ENCODE measurements around the gene PCGF3.

Gene PCGF3

GRCh38 chr4:663046-663437, 42.6 kb upstream of the PCGF3 start:
- no peak for TF ChIP-seq EZH2phosphoT487 (IDR thresholded peaks at IDR 0.05; ENCODE audit: borderline replicate concordance)
- TF ChIP-seq, protein P1, sequence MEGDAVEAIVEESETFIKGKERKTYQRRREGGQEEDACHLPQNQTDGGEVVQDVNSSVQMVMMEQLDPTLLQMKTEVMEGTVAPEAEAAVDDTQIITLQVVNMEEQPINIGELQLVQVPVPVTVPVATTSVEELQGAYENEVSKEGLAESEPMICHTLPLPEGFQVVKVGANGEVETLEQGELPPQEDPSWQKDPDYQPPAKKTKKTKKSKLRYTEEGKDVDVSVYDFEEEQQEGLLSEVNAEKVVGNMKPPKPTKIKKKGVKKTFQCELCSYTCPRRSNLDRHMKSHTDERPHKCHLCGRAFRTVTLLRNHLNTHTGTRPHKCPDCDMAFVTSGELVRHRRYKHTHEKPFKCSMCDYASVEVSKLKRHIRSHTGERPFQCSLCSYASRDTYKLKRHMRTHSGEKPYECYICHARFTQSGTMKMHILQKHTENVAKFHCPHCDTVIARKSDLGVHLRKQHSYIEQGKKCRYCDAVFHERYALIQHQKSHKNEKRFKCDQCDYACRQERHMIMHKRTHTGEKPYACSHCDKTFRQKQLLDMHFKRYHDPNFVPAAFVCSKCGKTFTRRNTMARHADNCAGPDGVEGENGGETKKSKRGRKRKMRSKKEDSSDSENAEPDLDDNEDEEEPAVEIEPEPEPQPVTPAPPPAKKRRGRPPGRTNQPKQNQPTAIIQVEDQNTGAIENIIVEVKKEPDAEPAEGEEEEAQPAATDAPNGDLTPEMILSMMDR (conservative IDR thresholded peaks at IDR 0.05; ENCODE audit: low read length): no peak
- no peaks in the 10 kb centered on the region for H3F3A ChIP-seq (ENCODE audit: low read depth)
- no peaks in the 10 kb centered on the region for H3K9me2 ChIP-seq (replicated peaks; ENCODE audit: low read depth, low read length)
- no peaks in the 10 kb centered on the region for H3K36me3 ChIP-seq (ENCODE audit: insufficient read depth, low read length)
- H3K4me2 ChIP-seq (ENCODE audit: low read depth, low read length, poor library complexity, severe bottlenecking): peak overlapping the region; percentile 86
- peaks cover 14% of the 10 kb centered on the region for H3K4me1 ChIP-seq (ENCODE audit: insufficient read depth, low read length, poor library complexity, severe bottlenecking)
- H4K20me1 ChIP-seq (ENCODE audit: insufficient read depth, low read length, poor library complexity, severe bottlenecking): no peaks in the 10 kb centered on the region
- H3K4me3 ChIP-seq (ENCODE audit: low read length, poor library complexity, severe bottlenecking): peak overlapping the region; percentile 96
- H3K9ac ChIP-seq (ENCODE audit: low read depth, low read length, poor library complexity, severe bottlenecking): peak overlapping the region; percentile 95
- no peaks in the 10 kb centered on the region for H3K27me3 ChIP-seq (ENCODE audit: insufficient read depth, low read length, poor library complexity, severe bottlenecking)
- peak overlapping the region; percentile 97 for H2AFZ ChIP-seq (ENCODE audit: low read length)
- H3K79me2 ChIP-seq (ENCODE audit: insufficient read depth, low read length): peaks cover 13% of the 10 kb centered on the region; the same call in 1 of the 2 replicates
- no peaks in the 10 kb centered on the region for H3K9me3 ChIP-seq (ENCODE audit: insufficient read depth, low read depth, low read length)

- H2AFZ ChIP-seq (ENCODE audit: low read length): peak overlapping the region; percentile 97
- peak overlapping the region; percentile 96 for H3K4me3 ChIP-seq (ENCODE audit: low read length, poor library complexity, severe bottlenecking)
- peak overlapping the region; percentile 95 for H3K9ac ChIP-seq (ENCODE audit: low read depth, low read length, poor library complexity, severe bottlenecking)
- peaks cover 13% of the 10 kb centered on the region; the same call in 1 of the 2 replicates for H3K79me2 ChIP-seq (ENCODE audit: insufficient read depth, low read length)
- peak overlapping the region; percentile 86 for H3K4me2 ChIP-seq (ENCODE audit: low read depth, low read length, poor library complexity, severe bottlenecking)
- H3K36me3 ChIP-seq (ENCODE audit: insufficient read depth, low read length): no peaks in the 10 kb centered on the region
- H3K4me1 ChIP-seq (ENCODE audit: insufficient read depth, low read length, poor library complexity, severe bottlenecking): peaks cover 14% of the 10 kb centered on the region
- H3F3A ChIP-seq (ENCODE audit: low read depth): no peaks in the 10 kb centered on the region
- H4K20me1 ChIP-seq (ENCODE audit: insufficient read depth, low read length, poor library complexity, severe bottlenecking): no peaks in the 10 kb centered on the region
- H3K27me3 ChIP-seq (ENCODE audit: insufficient read depth, low read length, poor library complexity, severe bottlenecking): no peaks in the 10 kb centered on the region
- TF ChIP-seq, protein P1 (conservative IDR thresholded peaks at IDR 0.05; ENCODE audit: low read length): peak; percentile 33
- no peak for TF ChIP-seq EZH2phosphoT487 (IDR thresholded peaks at IDR 0.05; ENCODE audit: borderline replicate concordance)
- no peaks in the 10 kb centered on the region for H3K9me2 ChIP-seq (replicated peaks; ENCODE audit: low read depth, low read length)
- no peaks in the 10 kb centered on the region for H3K9me3 ChIP-seq (ENCODE audit: insufficient read depth, low read depth, low read length)
Observed at GRCh38 chr4:663438-664428, 41.9 kb upstream of the PCGF3 start.

DNA sequence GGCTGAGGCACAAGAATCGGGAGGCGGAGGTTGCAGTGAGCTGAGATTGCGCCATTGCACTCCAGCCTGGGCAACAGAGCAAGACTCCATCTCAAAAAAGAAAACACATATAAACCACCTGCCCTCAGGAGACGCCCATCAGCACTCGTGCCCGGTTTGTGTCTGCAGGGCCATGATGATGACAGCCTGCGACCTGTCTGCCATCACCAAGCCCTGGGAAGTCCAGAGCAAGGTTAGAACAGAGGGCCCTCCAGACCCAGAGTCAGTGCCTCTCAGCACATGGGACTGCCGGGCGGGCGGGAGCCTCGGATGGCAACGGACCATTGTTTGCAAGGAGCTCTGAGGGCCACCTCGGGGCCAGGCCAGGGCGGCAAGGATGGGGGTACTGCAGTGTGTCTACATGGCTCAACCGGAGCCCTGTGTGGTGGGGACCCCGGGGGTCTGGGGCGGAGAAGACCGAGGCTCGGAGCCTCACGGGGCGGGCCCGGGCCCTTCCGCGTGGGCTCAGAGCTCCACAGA, 40.9 kb upstream of the PCGF3 start:
- Histone ChIP-seq H3K4me3 (ENCODE audit: low read length, poor library complexity, severe bottlenecking) (peak overlapping the region; percentile 96), H3K9me3 (ENCODE audit: insufficient read depth, low read depth, low read length) (no peaks in the 10 kb centered on the region), H3K4me2 (ENCODE audit: low read depth, low read length, poor library complexity, severe bottlenecking) (peak overlapping the region; percentile 86), H4K20me1 (ENCODE audit: insufficient read depth, low read length, poor library complexity, severe bottlenecking) (no peaks in the 10 kb centered on the region), H3K4me1 (ENCODE audit: insufficient read depth, low read length, poor library complexity, severe bottlenecking) (peaks cover 14% of the 10 kb centered on the region), H3K9me2 (replicated peaks; ENCODE audit: low read depth, low read length) (no peaks in the 10 kb centered on the region), H2AFZ (ENCODE audit: low read length) (peak overlapping the region; percentile 97; the same call in 1 of the 2 replicates), H3K36me3 (ENCODE audit: insufficient read depth, low read length) (no peaks in the 10 kb centered on the region), H3K79me2 (ENCODE audit: insufficient read depth, low read length) (peaks cover 13% of the 10 kb centered on the region; the same call in 1 of the 2 replicates), H3K9ac (ENCODE audit: low read depth, low read length, poor library complexity, severe bottlenecking) (peak overlapping the region; percentile 95), H3K27me3 (ENCODE audit: insufficient read depth, low read length, poor library complexity, severe bottlenecking) (no peaks in the 10 kb centered on the region), H3F3A (ENCODE audit: low read depth) (no peaks in the 10 kb centered on the region)
- no peak for TF ChIP-seq EZH2phosphoT487 (IDR thresholded peaks at IDR 0.05; ENCODE audit: borderline replicate concordance)
- TF ChIP-seq, protein P1 (conservative IDR thresholded peaks at IDR 0.05; ENCODE audit: low read length): no peak

All from Loucy (cell line).